Activated CD8-positive, alpha-beta memory T cell treated with anti-CD3 and anti-CD28 coated beads for 24 hours (primary cell): ENCODE measurements around the gene GOLGA8S.
A peak's percentile ranks its signal among the peaks of the same experiment; 100 is the strongest.
"Not testable (repeated sequence)": the region's sequence is repeated elsewhere in the genome, so short reads cannot be mapped to it uniquely, and the experiment has no call there.

Experiments
- DNase-seq: peaks from one replicate; pipeline ENCODE4 v3.0.0-alpha.2; 2020

GOLGA8S gene

GRCh38 chr15:23354448-23354847 is at the start of gene GOLGA8S:
Gene GOLGA8S, plus strand, starts transcription at chr15:23354748. Its CDS starts 62 bp downstream, at chr15:23354810.
- DNase-seq, result not testable (repeated sequence)

- DNase-seq, result not testable (repeated sequence)
Measured at GRCh38 chr15:23304805-23305204, 49.7 kb upstream of the GOLGA8S start.

GRCh38 chr15:23305921-23306320 is 48.6 kb upstream of the GOLGA8S start:
- peak; percentile 50 for DNase-seq

- DNase-seq, result peak; percentile 32
Measured at GRCh38 chr15:23311233-23311632, 43.3 kb upstream of the GOLGA8S start.

GRCh38 chr15:23334096-23334495 is 20.5 kb upstream of the GOLGA8S start, which contains the start of gene GOLGA6L26:
Gene GOLGA6L26, minus strand, starts transcription at chr15:23334196. Its CDS starts 61 bp downstream, at chr15:23334135.
- DNase-seq, result not testable (repeated sequence)

GRCh38 chr15:23362622-23363021 is 8.1 kb downstream of the GOLGA8S start:
- not testable (repeated sequence) for DNase-seq

GRCh38 chr15:23364261-23364660 is 9.7 kb downstream of the GOLGA8S start:
- DNase-seq, result not testable (repeated sequence)

- DNase-seq, result no peak
Measured at GRCh38 chr15:23370578-23370977, 16.0 kb downstream of the GOLGA8S start.

GRCh38 chr15:23371134-23371533 is 16.6 kb downstream of the GOLGA8S start:
- not testable (repeated sequence) for DNase-seq

- DNase-seq, result not testable (repeated sequence)
Measured at GRCh38 chr15:23371868-23372267, 17.3 kb downstream of the GOLGA8S start.

- no peak for DNase-seq
Measured at GRCh38 chr15:23372284-23372683, 17.7 kb downstream of the GOLGA8S start.

- DNase-seq, result not testable (repeated sequence)
Measured at GRCh38 chr15:23372891-23373600, 18.5 kb downstream of the GOLGA8S start.

GRCh38 chr15:23374226-23374625 is 19.7 kb downstream of the GOLGA8S start:
- not testable (repeated sequence) for DNase-seq

- not testable (repeated sequence) for DNase-seq
Measured at GRCh38 chr15:23378946-23379345, 24.4 kb downstream of the GOLGA8S start.

- not testable (repeated sequence) for DNase-seq
Measured at GRCh38 chr15:23380700-23381099, 26.2 kb downstream of the GOLGA8S start.

GRCh38 chr15:23381192-23381591 is 26.6 kb downstream of the GOLGA8S start:
- DNase-seq, result not testable (repeated sequence)

- no peak for DNase-seq
Measured at GRCh38 chr15:23384371-23384770, 29.8 kb downstream of the GOLGA8S start.

- no peak for DNase-seq
Measured at GRCh38 chr15:23385886-23386430, 31.4 kb downstream of the GOLGA8S start.

- DNase-seq, result no peak
Measured at GRCh38 chr15:23387621-23388190, 33.2 kb downstream of the GOLGA8S start.

GRCh38 chr15:23395030-23395692 is 40.6 kb downstream of the GOLGA8S start:
- no peak for DNase-seq

- DNase-seq, result no peak
Measured at GRCh38 chr15:23395832-23396231, 41.3 kb downstream of the GOLGA8S start.

GRCh38 chr15:23397779-23398178 is 43.2 kb downstream of the GOLGA8S start:
- DNase-seq, result no peak

- not testable (repeated sequence) for DNase-seq
Measured at GRCh38 chr15:23398357-23398756, 43.8 kb downstream of the GOLGA8S start.
